Measurements from ENCODE around the gene IGSF8.

DNA sequence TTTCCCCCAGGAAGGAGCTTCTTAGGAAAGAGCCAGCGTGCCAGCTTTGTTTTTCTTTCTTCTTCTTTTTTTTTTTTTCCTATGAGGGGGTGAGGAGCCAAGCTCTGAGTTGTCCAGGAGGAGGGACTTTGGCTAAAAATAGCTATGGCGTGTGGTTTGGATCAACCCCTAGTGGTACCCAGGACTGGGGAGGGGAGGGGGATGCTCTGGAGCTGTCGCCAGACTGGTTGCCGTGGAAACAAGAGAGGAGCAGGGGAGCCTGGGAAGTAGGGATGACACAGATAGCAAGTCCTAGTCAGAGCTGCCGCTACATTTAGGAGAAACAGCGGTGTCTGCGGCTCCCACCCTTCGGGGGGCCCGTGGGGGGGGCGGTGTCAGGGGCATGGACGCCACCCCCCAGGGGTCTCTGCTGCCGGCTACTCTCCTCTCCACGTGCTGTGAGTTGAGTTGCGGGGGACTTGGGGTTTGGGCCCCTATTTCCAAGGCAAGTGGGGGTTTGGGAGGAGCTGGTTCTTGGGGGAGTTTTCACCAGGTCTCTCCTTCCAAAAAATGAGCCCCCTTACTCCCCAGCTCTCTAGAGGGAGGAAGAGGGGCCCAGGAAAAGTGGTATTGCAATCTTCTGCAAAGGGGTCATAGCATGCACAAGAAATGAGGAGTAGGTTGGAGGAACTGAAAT lies 17.0 kb downstream of the IGSF8 start, which contains the start of gene KCNJ9:
- TF ChIP-seq POLR2A (IDR thresholded peaks at IDR 0.05), result no peak
- TF ChIP-seq, protein P1, sequence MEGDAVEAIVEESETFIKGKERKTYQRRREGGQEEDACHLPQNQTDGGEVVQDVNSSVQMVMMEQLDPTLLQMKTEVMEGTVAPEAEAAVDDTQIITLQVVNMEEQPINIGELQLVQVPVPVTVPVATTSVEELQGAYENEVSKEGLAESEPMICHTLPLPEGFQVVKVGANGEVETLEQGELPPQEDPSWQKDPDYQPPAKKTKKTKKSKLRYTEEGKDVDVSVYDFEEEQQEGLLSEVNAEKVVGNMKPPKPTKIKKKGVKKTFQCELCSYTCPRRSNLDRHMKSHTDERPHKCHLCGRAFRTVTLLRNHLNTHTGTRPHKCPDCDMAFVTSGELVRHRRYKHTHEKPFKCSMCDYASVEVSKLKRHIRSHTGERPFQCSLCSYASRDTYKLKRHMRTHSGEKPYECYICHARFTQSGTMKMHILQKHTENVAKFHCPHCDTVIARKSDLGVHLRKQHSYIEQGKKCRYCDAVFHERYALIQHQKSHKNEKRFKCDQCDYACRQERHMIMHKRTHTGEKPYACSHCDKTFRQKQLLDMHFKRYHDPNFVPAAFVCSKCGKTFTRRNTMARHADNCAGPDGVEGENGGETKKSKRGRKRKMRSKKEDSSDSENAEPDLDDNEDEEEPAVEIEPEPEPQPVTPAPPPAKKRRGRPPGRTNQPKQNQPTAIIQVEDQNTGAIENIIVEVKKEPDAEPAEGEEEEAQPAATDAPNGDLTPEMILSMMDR (IDR thresholded peaks at IDR 0.05), result no peak

Measured in thyroid gland (tissue), 4 donors.